Stimulated activated CD4-positive, alpha-beta T cell treated with anti-CD3 and anti-CD28 coated beads, Interleukin-12 subunit alpha, Interleukin-12 subunit beta, amount 100 ng/mL, for 48 hours (primary cell): ENCODE measurements around the gene CNPY3.

ENCODE experiments used
- DNase-seq, 3 donors: peaks; one replicate each; pipeline ENCODE4 v3.0.0-alpha.2; 2020; ENCODE audit warnings: low read depth in 2 of 3, low spot score in 1 of 3

Gene CNPY3

DNA sequence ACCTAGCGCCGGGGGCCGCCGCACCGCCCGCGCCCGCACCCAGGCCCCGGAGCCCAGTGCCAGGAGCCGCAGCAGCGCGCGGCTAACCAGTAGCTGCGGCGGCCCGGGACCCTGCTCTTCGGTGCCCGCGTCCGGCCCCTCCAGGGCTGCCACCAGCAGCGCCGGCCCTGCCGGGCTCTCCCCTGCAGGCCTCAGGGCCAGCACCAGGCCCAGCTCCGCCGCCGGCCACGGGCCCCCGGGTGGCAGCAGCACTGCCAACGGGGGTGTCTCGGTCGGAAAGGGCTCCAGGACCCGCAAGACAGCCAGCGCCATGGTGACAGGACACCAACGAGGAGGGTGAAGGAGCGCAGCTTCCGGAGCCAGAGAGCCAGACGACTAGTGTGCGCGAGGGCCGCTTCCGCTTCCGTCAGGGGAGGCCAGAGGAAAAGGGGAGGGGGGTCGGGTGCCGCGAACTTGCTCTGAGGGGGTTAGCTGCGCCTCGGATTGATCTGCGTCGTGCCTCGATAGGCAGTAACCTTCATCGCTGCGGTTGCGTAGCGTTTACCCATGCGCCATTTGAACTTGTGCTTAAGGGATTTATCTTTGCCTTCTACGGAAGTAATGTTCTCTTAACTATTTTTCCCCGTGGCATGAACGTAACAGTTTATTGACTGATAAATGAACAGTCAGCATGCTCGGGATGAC lies 49.7 kb downstream of the CNPY3 start, which contains the start of gene PEX6:
TSS of gene PEX6 (minus strand) at position 343 of the 684 bp plus-strand sequence. CDS start at position 312, 31 bp downstream.
- peak; percentile 88 to 91 (median 90) for DNase-seq

DNA sequence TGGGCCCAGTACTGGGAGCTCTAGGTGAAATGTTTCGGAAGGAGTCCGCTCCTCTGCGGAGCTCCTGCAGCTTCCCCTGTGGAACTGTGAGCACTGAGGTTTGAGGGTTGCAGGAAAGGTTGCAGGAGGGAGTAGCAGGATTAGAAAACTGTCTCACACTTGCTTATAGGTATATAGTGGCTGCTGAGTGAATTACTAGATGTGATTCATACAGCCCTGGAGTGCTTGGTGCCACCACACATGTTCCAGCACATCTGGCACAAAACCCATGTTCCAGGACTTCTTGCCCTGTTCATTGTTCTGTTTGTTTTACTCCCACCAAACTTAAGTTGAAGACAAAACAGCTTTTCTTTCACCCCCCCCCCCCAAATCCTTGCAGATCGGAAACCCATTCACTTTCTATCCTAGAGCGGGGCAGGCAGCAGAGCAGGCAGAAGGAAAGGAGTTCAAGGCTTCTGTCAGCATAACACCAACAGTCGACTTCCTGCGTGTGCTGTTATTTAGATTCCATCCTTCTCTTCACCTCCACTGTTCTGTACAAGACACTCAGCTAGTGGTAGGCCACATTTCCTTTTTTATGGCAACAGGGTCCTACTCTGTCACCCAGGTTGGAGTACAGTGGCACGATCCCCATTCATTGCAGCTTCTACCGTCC lies 50.4 kb downstream of the CNPY3 start:
- DNase-seq = no peak

DNA sequence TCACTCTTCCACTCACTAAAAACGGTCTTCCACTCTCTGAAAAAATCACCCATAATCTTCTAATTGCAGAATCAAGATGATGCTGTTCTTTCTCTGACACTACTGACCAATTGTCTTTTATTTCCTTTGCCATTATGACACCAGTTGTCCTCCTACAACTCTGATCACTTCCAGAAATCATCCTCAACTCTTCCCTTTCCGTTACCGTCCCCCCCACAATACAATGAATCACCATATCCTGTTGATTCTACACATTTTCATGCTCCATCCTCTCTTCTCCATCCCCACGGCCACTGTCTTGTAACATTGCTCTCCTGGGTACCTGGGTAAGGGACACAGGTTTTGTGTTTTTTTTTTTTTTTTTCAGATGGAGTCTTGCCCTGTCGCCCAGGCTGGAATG lies 52.6 kb downstream of the CNPY3 start:
- DNase-seq = no peak

DNA sequence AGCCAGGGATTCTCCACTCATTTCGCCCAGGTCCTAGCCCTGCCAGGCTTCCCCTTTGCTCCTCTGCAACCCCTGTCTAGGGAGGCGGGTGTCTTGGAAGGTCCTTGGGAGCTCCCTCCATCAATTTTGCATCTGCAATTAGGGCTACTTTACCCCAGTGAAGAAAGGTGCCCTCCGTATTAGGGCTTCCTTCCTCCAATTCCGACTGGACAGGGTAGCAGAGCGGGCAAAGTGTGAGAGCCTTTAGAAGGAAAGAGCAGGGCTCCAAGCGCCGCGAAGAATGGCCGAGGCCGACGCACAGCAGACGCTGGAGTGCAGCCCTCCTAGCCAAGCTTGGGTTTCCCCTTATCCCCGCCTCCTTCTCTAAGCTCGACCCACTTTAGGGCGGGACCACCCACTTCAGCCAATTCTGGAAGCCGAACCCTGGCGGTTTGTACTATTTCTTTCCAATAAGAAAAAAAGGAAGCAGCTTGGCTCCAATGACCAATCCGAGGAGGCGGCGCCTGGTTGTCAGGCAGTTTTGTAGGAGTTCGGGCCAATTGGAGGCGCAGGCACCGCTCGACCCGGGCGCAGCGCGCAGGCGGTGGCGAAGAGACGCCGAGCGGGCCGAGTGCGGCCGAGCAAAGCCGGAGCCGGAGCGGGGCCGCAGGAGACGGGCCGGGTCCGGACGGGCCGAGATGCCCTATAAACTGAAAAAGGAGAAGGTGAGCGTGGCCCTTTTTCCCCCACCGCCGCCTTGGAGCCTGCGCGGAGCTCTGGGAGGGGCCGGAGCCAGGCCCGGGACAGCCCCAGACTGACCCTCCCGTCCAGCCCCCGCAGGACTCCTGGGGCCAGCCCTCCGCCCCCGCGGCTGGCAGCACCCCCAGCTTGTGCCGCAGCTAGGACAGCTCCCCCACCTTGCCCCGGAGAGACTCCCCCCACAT lies 55.0 kb downstream of the CNPY3 start, which contains the start of gene PPP2R5D:
TSS of gene PPP2R5D (plus strand) at position 570 of the 923 bp plus-strand sequence. CDS start at position 678, 108 bp downstream.
- DNase-seq = peak; percentile 96 to 97 (median 97)

DNA sequence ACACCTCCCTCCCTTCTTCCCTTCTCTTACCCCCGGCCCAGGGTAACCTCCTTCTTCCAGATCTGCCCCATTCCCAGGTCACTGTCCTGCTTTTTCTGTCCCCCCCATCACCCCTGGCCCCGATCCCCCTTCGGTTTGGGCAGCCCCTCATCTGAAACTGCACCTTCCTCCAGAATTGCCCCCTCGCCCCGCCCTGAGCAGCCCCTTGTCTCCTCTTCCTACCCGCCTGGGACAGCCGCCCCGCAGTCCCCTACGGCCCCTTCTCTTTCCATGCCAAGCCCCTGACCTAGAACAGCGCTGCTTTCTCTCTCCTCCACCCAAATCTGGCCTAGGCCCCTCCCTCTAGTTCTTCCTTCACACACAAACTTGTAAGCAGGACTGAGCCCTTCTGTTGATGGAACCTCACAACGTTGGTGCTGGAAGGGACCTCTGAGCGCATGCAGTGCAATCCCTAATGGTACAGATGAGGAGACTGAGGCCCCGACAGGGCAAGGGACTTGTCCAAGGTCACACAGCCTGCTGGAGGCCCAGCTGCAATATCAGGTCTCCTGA lies 55.7 kb downstream of the CNPY3 start:
- no peak for DNase-seq

DNA sequence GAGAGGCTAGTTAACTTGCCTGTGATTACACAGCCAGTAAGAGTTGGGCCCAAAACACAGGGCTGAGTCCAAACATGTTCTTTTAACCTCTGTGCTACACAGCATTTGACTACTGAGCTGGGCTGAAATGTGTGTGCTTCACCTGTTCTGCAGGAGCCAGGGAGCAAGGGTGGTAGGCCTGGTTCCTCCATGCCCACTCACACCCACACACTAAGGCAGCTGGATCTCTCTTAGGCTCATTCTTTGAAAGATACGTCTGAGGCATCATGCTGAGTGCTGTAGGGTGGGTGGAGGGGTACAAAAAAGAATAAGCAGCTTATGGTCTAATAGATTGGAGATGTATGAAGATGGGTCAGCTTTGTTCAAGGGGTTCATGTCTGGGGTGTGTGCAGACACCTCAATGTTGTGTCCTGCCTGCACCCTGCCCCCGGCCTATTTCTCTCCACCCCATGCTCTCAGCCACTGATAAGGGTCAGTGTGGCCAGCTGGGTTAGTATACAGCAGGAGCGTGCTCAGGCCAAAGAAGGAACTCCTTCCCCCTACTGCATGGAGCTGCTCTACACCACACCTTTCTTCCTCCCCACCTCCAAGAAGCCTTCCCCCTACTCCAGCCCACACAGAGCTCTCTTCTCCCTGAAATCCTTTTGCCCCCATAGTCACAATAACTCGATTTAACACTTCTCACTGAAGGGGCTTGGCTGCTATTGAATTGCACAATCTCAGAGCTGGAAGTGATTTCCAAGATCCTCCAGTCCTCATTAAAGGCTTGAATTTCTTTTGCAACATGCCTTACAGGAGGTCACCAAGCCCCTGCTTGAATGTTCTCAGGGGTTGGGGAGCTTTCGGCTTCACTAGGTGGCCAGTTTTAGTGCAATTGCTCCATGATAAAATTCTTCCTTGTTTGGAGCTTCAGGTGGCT lies 58.5 kb downstream of the CNPY3 start:
- no peak for DNase-seq

DNA sequence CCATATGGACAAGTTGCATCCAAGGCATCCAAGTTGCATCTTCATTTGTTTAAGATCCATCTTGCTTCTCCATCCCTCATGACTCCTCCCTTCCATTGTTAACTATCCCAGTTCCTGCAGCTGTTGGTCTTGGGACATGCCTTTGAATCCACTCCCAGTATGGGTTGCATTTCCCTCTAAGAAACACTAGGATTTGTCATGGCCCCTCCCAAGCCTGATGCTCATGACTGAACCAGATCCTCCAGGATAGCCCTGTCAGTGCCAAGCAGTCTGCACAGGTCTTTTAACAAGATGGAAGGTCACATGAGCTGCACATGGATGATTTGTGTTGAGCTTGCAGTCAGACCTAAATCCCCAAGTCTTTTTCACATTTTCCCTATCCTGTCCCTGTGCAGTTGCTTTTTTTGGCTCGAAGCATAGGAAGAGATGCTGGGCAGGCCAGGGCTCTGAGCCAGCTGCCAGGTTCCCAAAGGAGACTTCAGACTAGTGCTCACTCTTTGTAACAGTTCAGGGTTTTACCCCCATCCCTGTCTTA lies 59.3 kb downstream of the CNPY3 start:
- no peak for DNase-seq
